Measurements from ENCODE around the gene ATP13A3.

ATP13A3 gene

DNA sequence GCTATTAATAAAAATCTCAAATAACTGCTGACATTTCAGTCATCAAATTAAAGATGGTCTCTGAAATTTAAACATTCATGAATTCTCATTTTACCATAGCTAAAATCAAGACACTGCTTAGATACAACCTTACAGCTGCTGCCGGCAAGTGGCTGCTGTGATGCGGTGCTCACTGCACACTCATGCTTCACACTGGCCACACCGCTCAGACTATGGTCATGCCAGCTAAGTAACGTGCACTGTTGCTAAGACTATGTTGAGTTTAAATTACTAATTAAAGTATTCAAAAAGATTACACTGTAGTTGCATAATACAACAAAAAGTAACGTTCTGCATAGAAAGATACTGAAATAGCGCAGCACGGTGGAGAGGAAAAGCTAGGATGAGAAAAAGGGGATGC, 12.1 kb downstream of the ATP13A3 start:
- DNase-seq = no peak

DNA sequence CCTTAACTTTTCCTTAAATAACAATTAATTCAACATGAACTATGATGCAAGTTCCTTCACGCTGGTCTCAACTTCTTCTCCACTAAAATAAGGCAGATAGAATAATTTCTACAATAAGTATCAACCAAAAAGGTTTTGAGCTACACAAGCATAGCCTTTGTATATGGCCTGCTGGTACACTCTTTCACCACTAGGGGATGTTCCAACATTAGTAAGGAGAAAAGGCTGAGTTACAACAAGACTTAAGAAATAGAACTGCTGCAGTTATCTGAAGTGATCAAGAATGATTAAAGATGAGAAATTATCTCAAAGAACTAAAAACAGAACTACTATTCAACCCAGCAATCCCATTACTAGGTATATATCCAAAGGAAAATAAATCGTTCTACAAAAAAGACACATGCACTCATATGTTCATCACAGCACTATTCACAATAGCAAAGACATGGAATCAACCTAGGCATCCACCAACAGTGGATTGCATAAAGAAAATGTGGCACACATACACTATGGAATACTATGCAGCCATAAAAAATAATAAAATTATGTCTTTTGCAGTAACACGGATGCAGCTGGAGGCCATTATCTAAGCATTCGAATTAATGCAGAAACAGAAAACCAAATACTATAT, 14.4 kb downstream of the ATP13A3 start:
- no peak for DNase-seq

DNA sequence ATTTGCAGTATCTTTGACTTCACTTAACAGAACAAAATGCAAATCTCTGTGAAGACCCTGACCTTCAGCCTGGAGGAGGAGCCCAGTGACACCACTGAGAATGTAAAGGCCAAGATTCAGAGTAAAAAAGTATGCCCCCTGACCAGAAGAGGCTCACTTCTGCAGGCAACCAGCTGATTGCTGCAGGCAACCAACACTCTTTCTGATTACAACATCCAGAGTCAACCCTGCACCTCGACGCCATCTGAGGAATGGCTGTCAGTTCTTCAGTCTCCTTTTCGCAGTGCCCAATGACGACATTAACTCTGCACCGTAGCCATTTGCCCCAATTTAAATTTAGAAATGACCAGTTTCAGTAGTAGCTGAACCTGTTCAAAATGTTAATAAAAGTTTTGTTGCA, 14.9 kb downstream of the ATP13A3 start:
- no peak for DNase-seq

DNA sequence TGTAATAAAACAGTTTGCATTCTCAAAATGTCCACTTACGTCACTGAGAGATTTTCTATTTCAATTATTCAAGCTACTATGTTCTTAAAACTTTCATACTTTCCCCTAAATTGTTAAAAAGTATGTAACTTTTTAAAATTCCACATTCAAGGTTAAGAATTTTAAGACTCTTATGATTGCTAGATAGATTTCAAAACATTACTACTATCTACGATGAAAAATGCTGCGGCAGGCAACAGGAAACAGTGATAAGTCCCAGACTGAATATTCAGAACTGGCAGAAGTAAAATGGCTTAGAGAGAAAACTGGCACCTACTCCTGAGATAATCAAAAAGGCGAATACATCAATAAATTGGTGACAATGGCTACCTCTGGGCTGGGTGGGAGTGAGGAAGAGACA, 16.2 kb downstream of the ATP13A3 start:
- DNase-seq = no peak

DNA sequence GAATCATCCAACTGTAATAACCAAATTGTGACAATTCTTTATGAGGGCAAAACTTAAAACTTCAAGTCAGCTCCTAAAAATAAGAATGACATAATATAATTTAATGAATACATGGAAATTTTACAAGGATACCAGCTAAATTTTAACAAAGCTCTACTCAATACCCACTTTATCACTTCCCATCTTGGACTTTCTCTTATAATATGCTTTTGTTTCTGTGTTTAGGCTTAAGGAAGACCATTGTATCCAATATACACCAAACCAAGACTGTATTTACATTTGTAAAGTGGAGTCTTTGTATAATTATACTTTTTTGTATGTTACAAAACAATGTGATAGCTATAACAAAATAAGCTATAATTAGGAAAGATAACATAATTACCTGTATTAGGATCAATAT, 16.8 kb downstream of the ATP13A3 start:
- no peak for DNase-seq

DNA sequence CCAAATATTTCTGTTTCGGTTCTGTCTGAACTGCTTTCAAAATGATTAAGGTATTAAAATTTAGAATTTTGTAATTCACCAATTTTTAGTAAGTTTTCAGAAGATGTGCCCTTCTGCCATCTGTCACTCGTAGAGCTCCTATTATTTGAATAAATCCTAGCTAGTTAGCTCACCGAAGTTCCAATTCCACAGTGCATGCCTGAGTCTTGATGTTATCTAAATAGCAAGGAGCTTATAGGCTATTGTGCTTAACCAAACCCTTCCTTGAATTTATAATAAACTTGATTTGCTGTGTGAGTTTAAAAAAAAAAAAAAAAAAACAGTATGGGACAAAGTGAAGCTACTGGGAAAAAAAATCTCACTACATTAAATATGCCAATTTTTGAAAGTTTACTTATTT, 18.7 kb downstream of the ATP13A3 start:
- no peak for DNase-seq

DNA sequence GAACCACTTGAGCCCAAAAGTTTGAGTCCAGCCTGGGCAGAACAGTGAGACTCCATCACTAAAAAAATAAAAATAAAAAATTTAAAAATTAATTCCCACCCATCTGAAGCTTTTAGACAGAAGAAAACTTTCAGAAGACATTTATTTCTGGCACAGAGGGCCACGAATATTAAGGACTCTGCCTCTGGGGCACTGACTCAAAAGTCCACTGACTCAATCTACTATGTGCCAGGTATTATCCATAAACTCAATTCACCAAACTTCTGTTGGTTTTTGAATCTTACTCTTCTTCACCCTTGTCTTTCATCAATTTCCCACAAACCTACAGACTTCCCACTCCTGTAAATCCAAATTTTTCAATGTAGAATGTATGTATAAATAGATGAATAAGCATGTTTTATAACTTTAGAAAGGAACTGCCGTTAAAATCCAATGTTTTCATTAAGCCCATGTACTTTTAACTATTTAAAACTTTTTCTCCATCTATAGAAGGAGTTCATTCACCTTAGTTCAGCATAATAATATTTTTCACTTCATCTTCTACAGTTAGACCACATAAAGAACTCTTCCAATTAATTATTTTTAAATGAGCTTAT, 19.9 kb downstream of the ATP13A3 start:
- no peak for DNase-seq

DNA sequence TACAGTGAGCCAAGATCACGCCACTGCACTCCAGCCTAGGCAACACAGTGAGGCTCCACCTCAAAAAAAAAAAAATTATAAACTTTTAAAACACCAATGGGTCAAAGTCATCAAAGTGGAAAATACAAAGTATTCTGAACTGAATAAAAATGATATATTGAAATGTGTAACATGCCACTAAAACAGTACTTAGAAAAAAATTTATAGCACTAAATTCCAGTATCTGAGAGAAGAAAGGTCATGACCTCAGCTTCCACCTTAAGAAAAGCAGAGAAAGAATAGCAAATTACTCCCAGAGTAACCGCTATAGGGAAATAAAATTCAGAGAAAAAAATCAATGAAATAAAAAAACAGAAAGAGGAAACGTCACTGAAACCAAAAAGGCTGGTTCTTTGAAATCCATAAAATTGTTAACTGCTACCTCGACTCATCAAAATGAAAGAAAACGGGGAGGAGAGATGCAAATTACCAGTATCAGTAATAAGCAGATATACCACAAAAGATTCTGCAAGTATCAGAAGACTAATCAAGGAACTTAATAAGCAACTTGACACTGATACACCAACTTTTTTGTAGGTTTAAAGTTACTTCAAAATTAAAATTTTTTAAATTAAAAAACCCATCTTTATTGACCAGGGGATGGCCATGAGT, 20.8 kb downstream of the ATP13A3 start:
- no peak for DNase-seq

DNA sequence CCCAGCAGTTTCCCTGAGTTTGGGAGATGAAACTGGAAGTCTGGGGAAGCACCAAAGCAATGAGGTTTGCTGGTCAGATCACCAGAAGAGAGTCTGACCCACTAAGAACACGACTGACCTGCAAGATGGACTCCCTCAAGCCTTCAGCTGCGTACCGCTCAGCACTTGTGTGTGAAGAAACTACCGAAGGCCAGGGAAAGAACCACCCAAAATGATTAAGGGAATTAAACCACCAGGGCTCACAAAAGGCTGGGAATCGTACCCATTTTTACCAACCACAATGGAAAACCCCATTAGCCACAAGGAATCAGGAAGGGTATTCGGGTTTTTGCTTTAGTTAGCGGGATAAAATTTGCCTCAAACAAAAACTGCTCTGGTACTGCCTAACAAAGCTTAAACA, 21.6 kb downstream of the ATP13A3 start:
- no peak for DNase-seq

DNA sequence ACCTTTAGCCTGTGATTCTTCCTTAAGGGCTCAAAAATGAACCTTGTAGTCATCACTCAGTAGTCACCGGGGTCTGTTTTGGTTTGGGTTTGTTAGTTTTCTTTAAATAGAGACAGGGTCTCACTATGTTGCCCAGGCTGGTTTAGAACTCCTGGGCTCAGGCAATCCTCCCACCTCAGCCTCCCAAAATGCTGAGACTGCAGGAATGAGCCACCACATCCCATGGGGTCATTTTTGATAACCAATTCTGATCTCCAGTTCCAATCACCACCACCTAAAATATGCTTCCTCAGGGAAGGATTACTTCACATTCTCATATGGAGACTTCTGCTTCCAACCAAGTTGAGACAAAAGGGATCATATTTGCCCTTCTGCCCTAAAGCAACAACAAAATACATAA, 22.1 kb downstream of the ATP13A3 start:
- no peak for DNase-seq

DNA sequence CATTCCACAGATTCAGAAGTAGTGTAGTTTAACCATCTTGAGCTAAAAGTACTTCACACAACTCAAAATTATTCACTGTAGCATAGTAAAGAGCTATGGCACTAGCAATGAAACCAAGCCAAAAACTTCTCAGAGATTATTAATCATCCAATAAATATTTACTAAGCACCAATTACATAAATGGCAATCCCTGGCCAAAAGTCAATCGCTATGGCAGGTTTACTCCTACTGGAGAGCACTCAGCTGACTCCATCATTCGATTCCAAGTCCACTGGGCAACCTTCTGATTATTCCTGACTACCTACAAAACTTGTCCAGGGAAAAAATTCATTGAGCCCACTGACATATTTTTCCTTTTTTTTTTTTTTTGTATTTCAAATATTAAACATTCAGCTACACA, 23.9 kb downstream of the ATP13A3 start:
- no peak for DNase-seq

DNA sequence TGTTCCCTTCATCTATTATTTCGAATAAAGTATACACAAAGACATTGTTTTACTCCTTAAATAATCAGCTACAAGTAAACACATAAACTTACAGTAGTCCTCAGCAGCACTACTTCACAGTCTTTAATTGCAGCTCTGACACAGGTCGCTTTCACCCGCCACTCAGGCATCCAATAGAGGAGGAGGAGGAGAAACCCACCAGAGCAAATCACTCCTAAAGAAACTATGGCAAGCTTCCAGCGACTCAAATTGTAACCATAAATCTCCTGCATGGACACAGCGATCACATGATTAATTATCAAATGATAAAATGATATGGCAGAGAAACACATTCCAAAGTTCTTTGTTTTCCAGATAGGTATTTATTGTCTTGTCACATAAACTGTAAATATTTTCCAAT, 26.2 kb downstream of the ATP13A3 start:
- no peak for DNase-seq

DNA sequence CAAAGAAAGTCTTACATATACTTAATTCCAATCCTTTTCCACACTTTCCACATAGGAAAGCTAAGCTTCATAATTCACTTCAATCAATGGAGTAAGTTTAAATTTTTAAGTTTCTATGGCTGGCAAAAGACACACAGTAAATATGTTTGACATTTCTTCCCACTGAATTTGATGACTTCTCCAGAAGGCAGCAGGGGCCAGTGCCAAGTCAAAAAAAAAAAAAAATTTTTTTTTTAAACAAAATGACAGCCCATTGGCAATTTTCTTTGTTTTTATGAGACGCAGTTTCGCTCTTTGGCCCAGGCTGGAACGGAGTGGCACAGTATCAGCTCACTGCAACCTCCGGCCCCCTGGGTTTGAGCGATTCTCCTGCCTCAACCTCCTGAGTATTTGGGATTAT, 28.7 kb downstream of the ATP13A3 start:
- no peak for DNase-seq

DNA sequence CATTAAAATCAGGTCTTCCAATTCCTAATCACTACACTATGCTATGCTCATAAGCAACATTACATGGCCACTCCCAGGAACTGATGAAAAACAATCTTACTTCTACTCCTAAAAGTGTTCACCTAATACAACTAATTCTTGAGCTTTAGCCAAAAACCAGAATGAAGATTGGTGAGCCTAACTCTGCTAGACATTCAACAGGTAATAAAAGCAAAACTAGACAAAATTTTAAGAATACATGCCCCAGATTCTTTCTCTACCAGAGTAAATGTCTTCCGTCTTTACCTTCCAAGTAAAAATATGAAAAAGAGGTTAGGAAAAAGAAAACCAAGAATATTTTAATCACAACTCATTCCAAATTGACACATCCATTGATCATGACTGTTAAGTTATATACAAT, 31.3 kb downstream of the ATP13A3 start:
- DNase-seq = no peak

DNA sequence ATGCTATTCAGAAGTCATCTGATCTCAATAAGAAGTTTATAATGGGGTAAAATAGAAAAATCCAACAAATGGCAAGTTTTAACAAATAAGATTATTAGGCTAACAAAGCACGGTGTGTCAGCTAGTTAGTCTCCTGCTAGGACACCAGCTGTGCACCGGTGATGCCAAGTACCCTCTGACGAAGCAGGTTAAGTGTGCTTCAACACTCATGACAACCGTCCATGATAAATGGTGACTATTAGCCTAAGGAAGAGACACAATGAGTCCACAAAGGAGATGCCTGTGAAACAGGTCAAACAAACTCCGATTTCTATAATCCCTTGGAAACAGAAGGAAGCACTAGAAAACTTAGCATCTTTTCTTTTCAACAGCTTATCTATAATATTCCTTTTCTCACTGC, 36.5 kb downstream of the ATP13A3 start:
- DNase-seq = no peak

DNA sequence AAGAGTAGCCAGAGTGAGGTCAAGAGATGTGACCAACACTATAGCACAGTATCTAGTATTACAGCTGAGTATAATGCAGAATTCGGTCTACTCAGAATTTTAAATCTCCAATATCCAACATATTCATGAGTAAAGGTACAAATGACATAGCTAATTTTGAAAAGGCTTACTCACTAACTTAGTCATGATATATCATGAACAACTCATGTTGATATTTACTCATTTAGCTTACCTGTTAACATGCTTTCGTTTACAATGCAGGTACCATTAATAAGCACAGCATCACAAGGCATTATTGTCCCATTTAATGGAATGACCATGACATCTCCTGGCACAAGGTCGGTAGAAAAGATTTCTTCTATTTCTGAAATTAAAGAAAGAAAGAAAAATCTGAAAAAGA, 36.9 kb downstream of the ATP13A3 start:
- no peak for DNase-seq

DNA sequence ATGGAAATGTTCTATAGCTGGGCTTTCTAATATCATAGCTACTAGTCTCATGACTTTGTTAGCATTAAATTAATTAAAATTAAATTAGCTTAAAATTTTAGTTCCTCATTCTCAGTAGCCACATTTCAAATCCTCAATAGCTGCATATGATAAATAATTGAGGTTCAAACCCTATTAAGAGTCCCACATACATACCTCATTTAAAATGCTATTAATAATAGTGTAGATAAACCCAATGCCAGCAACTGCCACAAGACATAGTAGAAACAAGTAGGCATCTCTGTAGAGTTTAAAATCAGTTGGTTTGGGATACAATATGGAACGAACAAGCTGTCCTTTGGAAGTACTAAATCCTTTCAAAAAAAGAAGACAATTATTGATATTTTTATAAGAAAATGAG, 39.1 kb downstream of the ATP13A3 start:
- DNase-seq = no peak

DNA sequence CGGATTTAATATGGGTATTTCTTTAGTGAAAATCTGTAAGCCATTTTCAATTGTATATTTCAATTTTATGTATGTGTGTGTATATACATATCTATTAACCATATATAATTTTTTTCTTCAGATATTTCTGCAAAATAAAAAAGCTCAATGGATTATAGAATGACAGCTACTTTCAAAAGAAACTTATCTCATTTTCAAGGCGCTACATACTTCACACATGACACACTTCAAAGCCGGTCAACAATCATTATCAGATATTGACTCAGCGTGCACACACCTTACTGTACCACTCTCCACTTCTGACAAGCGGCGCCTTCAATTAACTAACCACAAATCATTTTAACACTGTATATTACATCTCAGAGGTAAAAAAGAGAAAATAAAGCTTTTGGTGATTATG, 39.6 kb downstream of the ATP13A3 start:
- no peak for DNase-seq

DNA sequence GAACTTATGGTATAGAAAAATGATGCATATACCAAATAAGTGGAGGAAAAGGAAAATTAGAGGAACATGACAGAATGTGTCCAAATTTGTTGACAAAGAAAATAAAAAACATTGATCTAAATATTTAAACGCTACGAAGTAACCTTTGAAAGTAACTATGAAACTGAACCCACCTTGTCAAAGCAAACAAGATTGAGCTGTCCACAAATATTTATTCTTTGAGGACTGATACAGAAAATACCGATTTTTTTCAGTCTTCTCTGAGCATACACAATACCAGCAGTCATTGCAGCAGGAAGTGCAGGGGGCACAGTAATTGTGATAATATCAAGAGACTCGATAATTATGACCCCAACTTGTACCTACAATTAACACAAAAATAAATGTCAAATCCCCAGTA, 40.0 kb downstream of the ATP13A3 start:
- DNase-seq = no peak

DNA sequence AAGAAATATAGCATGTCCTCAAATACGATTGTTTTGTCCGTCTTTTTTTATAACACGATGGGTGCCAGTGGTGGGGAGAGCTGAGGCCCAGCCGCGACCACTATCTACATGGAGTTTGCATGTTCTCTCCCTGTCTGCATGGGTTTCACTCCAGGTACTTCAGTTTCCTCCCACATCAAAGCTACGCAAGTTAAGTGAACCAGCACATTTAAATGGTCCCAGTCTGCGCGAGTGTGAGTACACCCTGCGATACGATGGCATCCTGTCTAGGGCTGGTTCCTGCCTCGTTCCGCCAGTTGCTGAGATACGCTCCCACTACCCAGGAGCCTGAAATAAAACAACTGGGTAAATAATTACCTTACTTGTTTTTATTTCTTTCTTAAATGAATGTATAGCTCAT, 40.6 kb downstream of the ATP13A3 start:
- DNase-seq = no peak

DNA sequence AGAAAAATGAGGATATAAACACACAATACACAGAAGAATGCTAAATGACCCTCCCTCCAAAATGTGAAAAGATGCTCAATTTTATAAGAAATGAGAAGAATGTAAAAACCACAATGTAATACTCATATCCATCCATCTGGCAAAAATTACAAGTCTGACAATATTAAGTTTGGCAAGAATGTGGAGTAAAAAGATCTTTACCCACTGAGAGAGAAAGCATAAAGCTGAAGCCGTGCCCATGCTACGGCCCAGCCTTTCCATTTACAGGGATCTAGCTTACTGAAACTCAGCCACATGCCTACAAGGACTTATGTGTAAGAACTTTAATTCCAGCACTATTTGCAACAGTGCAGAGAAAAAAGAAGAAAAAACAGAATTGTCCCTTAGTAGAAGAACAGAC, 42.9 kb downstream of the ATP13A3 start:
- DNase-seq = no peak

DNA sequence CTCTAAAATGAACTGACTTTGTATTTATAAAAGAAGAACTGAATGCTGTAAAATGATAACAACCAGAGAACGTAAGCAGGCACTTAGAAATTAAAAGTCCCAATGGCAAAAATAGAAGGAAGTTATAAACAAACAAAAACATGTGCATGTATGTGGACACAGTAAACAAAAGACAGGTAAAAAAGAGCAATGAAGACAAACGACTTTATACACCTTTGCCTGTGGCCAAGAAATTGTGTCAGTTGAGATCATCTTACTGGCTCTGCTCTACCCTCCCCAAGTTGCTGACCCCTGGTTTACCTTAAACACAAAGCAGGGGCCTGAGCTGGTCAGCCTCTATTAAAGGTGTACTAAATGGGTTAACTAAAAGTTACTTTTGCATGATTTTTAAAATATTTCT, 46.0 kb downstream of the ATP13A3 start:
- no peak for DNase-seq

DNA sequence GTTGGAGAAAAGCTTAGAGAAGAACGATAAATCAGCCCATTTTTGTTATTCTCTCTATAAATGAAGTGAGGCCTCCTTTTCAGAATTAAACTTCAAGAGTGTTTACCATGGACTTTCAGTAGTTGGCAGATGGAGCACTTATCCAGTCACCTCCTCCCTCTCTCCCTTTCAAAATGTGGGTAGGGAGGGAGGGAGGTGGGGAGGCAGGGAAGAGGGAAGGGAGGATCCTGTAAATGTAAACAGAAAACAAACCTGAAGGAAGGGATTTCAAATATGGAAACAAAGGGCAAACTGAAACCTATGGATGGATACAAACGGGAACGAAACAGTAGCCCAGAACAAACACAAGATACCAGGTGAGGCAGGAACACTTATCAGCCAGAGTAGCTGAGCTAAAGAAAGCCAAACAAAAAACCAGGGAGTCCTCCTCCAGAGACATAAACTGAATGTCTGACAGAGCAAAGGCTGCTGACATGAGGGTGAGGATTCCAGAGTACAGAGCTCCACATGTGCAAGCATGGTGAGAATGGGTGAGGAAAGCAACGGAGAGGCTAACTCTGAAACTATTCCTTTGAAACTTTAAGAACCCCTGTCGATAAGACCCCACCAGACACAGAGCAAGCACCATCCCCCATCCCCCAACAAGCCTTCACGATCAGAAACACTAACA, 46.8 kb downstream of the ATP13A3 start:
- no peak for DNase-seq

DNA sequence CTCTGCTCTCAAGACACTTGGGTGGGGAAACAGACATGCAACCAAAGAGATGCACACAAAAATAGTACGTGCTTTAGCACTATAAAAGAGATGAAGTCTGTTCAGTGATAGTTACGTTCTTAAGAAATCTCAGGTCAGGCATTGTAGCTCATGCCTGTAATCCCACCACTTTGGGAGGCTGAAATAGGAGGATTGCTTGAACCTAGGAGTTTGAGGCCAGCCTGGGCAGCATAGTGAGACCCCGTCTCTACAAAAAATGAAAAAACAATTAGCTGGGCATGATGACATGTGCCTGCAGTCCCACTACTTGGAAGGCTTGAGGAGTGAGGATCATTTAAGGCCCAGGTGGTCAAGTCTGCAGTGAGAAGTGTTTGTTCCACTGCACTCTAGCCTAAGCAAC, 52.3 kb downstream of the ATP13A3 start:
- DNase-seq = no peak

Data from activated CD8-positive, alpha-beta memory T cell treated with anti-CD3 and anti-CD28 coated beads for 24 hours (primary cell).